SK-N-SH (cell line): Measurements from ENCODE around the gene DEFB131B. TPM values are rescaled to one million over a fixed set of nuclear protein-coding genes. Genes with fewer than 3 reads are reported as not detected.
"Not testable (repeated sequence)": the region's sequence is repeated elsewhere in the genome, so short reads cannot be mapped to it uniquely, and the experiment has no call there.

Experiments used
- CTCF ChIA-PET: fragments of 300-600, 350-600 bp; formaldehyde crosslinking; extraction: SDS; loops from one replicate; lab custom pipeline; 2021; lab: Yijun Ruan, JAX
- POLR2A ChIA-PET: fragments of 350-600 bp; sonication (Branson Sonifier 250); formaldehyde crosslinking; extraction: SDS; loops from one replicate; lab custom pipeline; 2020; ENCODE audit warnings: antibody characterized with exemption, inconsistent platforms; lab: Yijun Ruan, JAX
- DNase-seq: peaks from one replicate; pipeline ENCODE4 v3.0.0; 2012
- H2AFZ ChIP-seq: fragments of 200-600 bp; sonication (generic); 2 replicates; pipeline ENCODE4 v1.8.1; 2016; ENCODE audit warnings: antibody characterized with exemption, mild to moderate bottlenecking, low read depth
- H3F3A ChIP-seq: fragments of 200-600 bp; sonication (generic); replicated peaks from 2 replicates; pipeline ENCODE3; 2016; ENCODE audit warnings: antibody characterized with exemption, mild to moderate bottlenecking; ENCODE audit not compliant: insufficient read depth
- H3K27ac ChIP-seq, 2 experiments: fragments of 200-500 bp in 1 of 2; fragments of 200-600 bp in 1 of 2; sonication (Bioruptor generic) in 1 of 2; sonication (generic), shearing (Covaris generic) in 1 of 2; 2 replicates each; pipeline versions ENCODE4 v1.5.1 to v1.6.1; 2014 to 2016; ENCODE audit warnings: low read depth in 2 of 2, inconsistent platforms in 1 of 2, low read length in 1 of 2, mild to moderate bottlenecking in 1 of 2, mixed read lengths in 1 of 2
- H3K27me3 ChIP-seq: fragments of 200-600 bp; sonication (generic), shearing (Covaris generic); 2 replicates; pipeline ENCODE4 v1.6.1; 2016; ENCODE audit warnings: mixed run types; ENCODE audit not compliant: insufficient read depth
- H3K36me3 ChIP-seq, 2 experiments: fragments of 200-500 bp in 1 of 2; fragments of 200-600 bp in 1 of 2; sonication (Bioruptor generic) in 1 of 2; sonication (generic) in 1 of 2; replicated peaks in 1 of 2; 2 replicates each; pipeline versions ENCODE3 to v1.5.1; 2014 to 2016; ENCODE audit warnings: low read length in 1 of 2, mild to moderate bottlenecking in 1 of 2; ENCODE audit not compliant: insufficient read depth in 2 of 2, control insufficient read depth in 1 of 2
- H3K4me1 ChIP-seq, 2 experiments: fragments of 200-500 bp in 1 of 2; fragments of 200-600 bp in 1 of 2; sonication (Bioruptor generic) in 1 of 2; sonication (generic), shearing (Covaris generic) in 1 of 2; 2 replicates each; pipeline versions ENCODE4 v1.5.1 to v1.6.1; 2014 to 2016; ENCODE audit warnings: low read depth in 1 of 2, low read length in 1 of 2, mixed run types in 1 of 2; ENCODE audit not compliant: insufficient read depth in 2 of 2, control insufficient read depth in 1 of 2
- H3K4me2 ChIP-seq: fragments of 200-600 bp; sonication (generic), shearing (Covaris generic); 2 replicates; pipeline ENCODE4 v1.6.1; 2017; ENCODE audit warnings: mixed run types
- H3K4me3 ChIP-seq, 2 experiments: fragments of 200-500 bp in 1 of 2; fragments of 200-600 bp in 1 of 2; sonication (Bioruptor generic) in 1 of 2; sonication (generic), shearing (Covaris generic) in 1 of 2; 2 replicates each; pipeline versions ENCODE4 v1.5.1 to v1.8.1; 2014 to 2016; ENCODE audit warnings: low read depth in 2 of 2, inconsistent platforms in 1 of 2, low read length in 1 of 2, mild to moderate bottlenecking in 1 of 2, mixed read lengths in 1 of 2, moderate library complexity in 1 of 2
- H3K79me2 ChIP-seq: fragments of 200-600 bp; sonication (generic); 2 replicates; pipeline ENCODE4 v1.8.1; 2017; ENCODE audit warnings: mild to moderate bottlenecking; ENCODE audit not compliant: insufficient read depth
- H3K9ac ChIP-seq: fragments of 200-600 bp; sonication (generic); 2 replicates; pipeline ENCODE4 v1.6.1; 2017; ENCODE audit warnings: mixed run types
- H3K9me2 ChIP-seq: fragments of 200-600 bp; sonication (generic); 2 replicates; pipeline ENCODE4 v1.6.1; 2017; ENCODE audit warnings: mixed run types
- H3K9me3 ChIP-seq: fragments of 200-600 bp; sonication (generic); 2 replicates; pipeline ENCODE4 v1.6.1; 2017; ENCODE audit warnings: mixed run types, mild to moderate bottlenecking, moderate library complexity
- H4K20me1 ChIP-seq: fragments of 200-600 bp; sonication (generic); 2 replicates; pipeline ENCODE4 v1.6.1; 2017; ENCODE audit warnings: mild to moderate bottlenecking, mixed run types; ENCODE audit not compliant: insufficient read depth
- CHD2 ChIP-seq: fragments of 150-350 bp; IDR thresholded peaks from 2 replicates; pipeline ENCODE4 v1.6.1; 2018; ENCODE audit warnings: low read length; ENCODE audit not compliant: partially characterized antibody
- EP300 ChIP-seq, 2 experiments: IDR thresholded peaks; 2 replicates each; pipeline versions ENCODE4 v1.4.0 to v1.6.1; 2012; ENCODE audit warnings: borderline replicate concordance in 1 of 2, low read depth in 1 of 2, low read length in 1 of 2
- FOSL2 ChIP-seq: IDR thresholded peaks from 2 replicates; pipeline ENCODE4 v1.4.0; 2012; ENCODE audit warnings: low read depth, mild to moderate bottlenecking, moderate library complexity, borderline replicate concordance
- JUND ChIP-seq: IDR thresholded peaks from 2 replicates; pipeline ENCODE4 v1.4.0; 2012
- MAX ChIP-seq: IDR thresholded peaks from 2 replicates; pipeline ENCODE4 v1.4.0; 2012; ENCODE audit warnings: low read depth
- MXI1 ChIP-seq: IDR thresholded peaks from 2 replicates; pipeline ENCODE4 v1.6.1; 2012; ENCODE audit warnings: mild to moderate bottlenecking, low read depth, low read length, improper control_type of control experiment
- NFIC ChIP-seq: IDR thresholded peaks from 2 replicates; pipeline ENCODE4 v1.4.0; 2012; ENCODE audit warnings: borderline replicate concordance
- POLR2AphosphoS5 ChIP-seq: IDR thresholded peaks from 2 replicates; pipeline ENCODE4 v1.6.1; 2012; ENCODE audit warnings: low read depth, low read length
- RAD21 ChIP-seq: IDR thresholded peaks from 2 replicates; pipeline ENCODE4 v1.6.1; 2012; ENCODE audit warnings: mild to moderate bottlenecking, low read length
- SIN3A ChIP-seq: IDR thresholded peaks from 2 replicates; pipeline ENCODE4 v1.6.1; 2012; ENCODE audit warnings: low read depth, mild to moderate bottlenecking, low read length, moderate library complexity, borderline replicate concordance
- SMC3 ChIP-seq: IDR thresholded peaks from 2 replicates; pipeline ENCODE4 v1.6.1; 2012; ENCODE audit warnings: low read depth, low read length, improper control_type of control experiment
- TAF1 ChIP-seq: IDR thresholded peaks from 2 replicates; pipeline ENCODE4 v1.6.1; 2012; ENCODE audit warnings: low read depth, mild to moderate bottlenecking, low read length, moderate library complexity, borderline replicate concordance
- TEAD4 ChIP-seq: IDR thresholded peaks from 2 replicates; pipeline ENCODE4 v1.4.0; 2012; ENCODE audit warnings: mild to moderate bottlenecking, borderline replicate concordance; ENCODE audit not compliant: insufficient read depth
- USF1 ChIP-seq: IDR thresholded peaks from 2 replicates; pipeline ENCODE4 v1.4.0; 2012; ENCODE audit warnings: low read depth, borderline replicate concordance
- YY1 ChIP-seq: IDR thresholded peaks from 2 replicates; pipeline ENCODE4 v1.4.0; 2012; ENCODE audit warnings: low read depth, mild to moderate bottlenecking
- ZBTB33 ChIP-seq: IDR thresholded peaks from 2 replicates; pipeline ENCODE4 v1.4.0; 2012; ENCODE audit warnings: low read depth, borderline replicate concordance
- WGBS: methylation state at CpG from one replicate; pipeline ENCODE4 v1.1.6; 2017; ENCODE audit warnings: low lambda C conversion rate; 5-methylcytosine and 5-hydroxymethylcytosine counted together
- polyA plus RNA-seq, 3 experiments: library from polyadenylated mRNA; depleted of rRNA; stranded (reverse); fragments of >200 nt; gene quantifications; 2 replicates each; pipeline ENCODE4 v1.2.3, GENCODE V29; 2012

DEFB131B gene
- polyA plus RNA-seq, 1 of the 3 experiments (the other 2 are of a cell fraction), result not detected

GRCh38 chr11:71843858-71844257, 34.4 kb upstream of the DEFB131B start:
- ChIA-PET POLR2A (no interaction called here), CTCF (no interaction called here)
- no peak for DNase-seq
- Histone ChIP-seq H3K4me1 (no peaks in the 10 kb centered on the region; a peak in 1 of 4 replicates), H3K9me3 (no peaks in the 10 kb centered on the region), H3K27me3 (no peaks in the 10 kb centered on the region), H3K27ac (no peak overlapping the region), H3K79me2 (no peaks in the 10 kb centered on the region), H3K9me2 (no peaks in the 10 kb centered on the region), H4K20me1 (no peaks in the 10 kb centered on the region), H3K4me3 (no peak overlapping the region), H3K36me3 (no peaks in the 10 kb centered on the region), H3K9ac (no peak overlapping the region), H2AFZ (no peak overlapping the region), H3F3A (no peaks in the 10 kb centered on the region), H3K4me2 (no peak overlapping the region)
- WGBS, result 90% methylated on average over 7 of the region's 15 CpGs
- TF ChIP-seq TAF1 (no peak), USF1 (no peak), MAX (no peak), POLR2AphosphoS5 (no peak), SIN3A (no peak), EP300 (IDR thresholded peaks at IDR 0.05; ENCODE audit: borderline replicate concordance in 1 of 2, low read depth in 1 of 2, low read length in 1 of 2) (no peak), CHD2 (no peak), YY1 (no peak), TEAD4 (no peak), RAD21 (no peak), FOSL2 (no peak), JUND (no peak), MXI1 (no peak), NFIC (no peak), SMC3 (no peak), ZBTB33 (no peak)

- H3K4me1 ChIP-seq, H3F3A ChIP-seq, POLR2A ChIA-PET, DNase-seq, H3K27me3 ChIP-seq, H2AFZ ChIP-seq, CTCF ChIA-PET, H3K9me3 ChIP-seq, H3K9ac ChIP-seq, H4K20me1 ChIP-seq, H3K27ac ChIP-seq, H3K36me3 ChIP-seq, H3K9me2 ChIP-seq, H3K4me2 ChIP-seq, H3K79me2 ChIP-seq, H3K4me3 ChIP-seq: not testable (repeated sequence)
- 86% methylated on average over 2 of the region's 2 CpGs for WGBS
Observed at GRCh38 chr11:71853895-71854294, 24.4 kb upstream of the DEFB131B start.

- H3K4me3 ChIP-seq, H3K4me1 ChIP-seq, H3F3A ChIP-seq, H3K27me3 ChIP-seq, H3K9me2 ChIP-seq, H2AFZ ChIP-seq, DNase-seq, POLR2A ChIA-PET, H3K79me2 ChIP-seq, H3K9me3 ChIP-seq, H4K20me1 ChIP-seq, H3K27ac ChIP-seq, H3K36me3 ChIP-seq, H3K9ac ChIP-seq, H3K4me2 ChIP-seq, CTCF ChIA-PET: not testable (repeated sequence)
- WGBS, result 14% methylated on average over 2 of the region's 2 CpGs
Observed at GRCh38 chr11:71855880-71856279, 22.4 kb upstream of the DEFB131B start.

- H4K20me1 ChIP-seq, H3K79me2 ChIP-seq, H3K36me3 ChIP-seq, H3K4me3 ChIP-seq, H3K9ac ChIP-seq, H3F3A ChIP-seq, H3K9me2 ChIP-seq, CTCF ChIA-PET, H2AFZ ChIP-seq, DNase-seq, H3K27ac ChIP-seq, H3K27me3 ChIP-seq, H3K4me1 ChIP-seq, H3K4me2 ChIP-seq, H3K9me3 ChIP-seq, POLR2A ChIA-PET: not testable (repeated sequence)
- 97% methylated on average over 3 of the region's 3 CpGs for WGBS
Observed at GRCh38 chr11:71860835-71861234, 17.4 kb upstream of the DEFB131B start.
